DOHH2 (cell line): ENCODE data around the gene CDK1.

Experiments
- H3F3A ChIP-seq: fragments of 200-600 bp; sonication (generic), shearing (Covaris generic); 2 replicates; pipeline ENCODE4 v1.6.0; 2016; ENCODE audit warnings: antibody characterized with exemption, mild to moderate bottlenecking; ENCODE audit not compliant: control insufficient read depth, insufficient read depth
- H3K27ac ChIP-seq: fragments of 200-600 bp; sonication (generic); 2 replicates; pipeline ENCODE4 v1.5.1; 2014; ENCODE audit warnings: low read depth, mild to moderate bottlenecking, low read length, moderate library complexity
- H3K27me3 ChIP-seq: fragments of 200-600 bp; sonication (generic); 2 replicates; pipeline ENCODE4 v1.6.1; 2014; ENCODE audit warnings: mild to moderate bottlenecking, low read length, mixed read lengths; ENCODE audit not compliant: control insufficient read depth
- H3K36me3 ChIP-seq: fragments of 200-600 bp; sonication (generic); 2 replicates; pipeline ENCODE4 v1.6.1; 2014; ENCODE audit warnings: mild to moderate bottlenecking, low read length, moderate library complexity, mixed read lengths; ENCODE audit not compliant: control insufficient read depth
- H3K4me1 ChIP-seq: fragments of 200-600 bp; sonication (generic); 2 replicates; pipeline ENCODE4 v1.6.1; 2014; ENCODE audit warnings: mild to moderate bottlenecking, low read length, mixed read lengths; ENCODE audit not compliant: control insufficient read depth
- H3K4me2 ChIP-seq: fragments of 200-600 bp; sonication (generic); 2 replicates; pipeline ENCODE4 v1.6.0; 2014; ENCODE audit warnings: mild to moderate bottlenecking, low read length, moderate library complexity
- H3K4me3 ChIP-seq: fragments of 200-600 bp; sonication (generic); 2 replicates; pipeline ENCODE4 v1.5.1; 2014; ENCODE audit warnings: mild to moderate bottlenecking, low read length, mixed read lengths
- H3K79me2 ChIP-seq: fragments of 200-600 bp; sonication (generic); 2 replicates; pipeline ENCODE4 v1.6.1; 2014; ENCODE audit warnings: mild to moderate bottlenecking, low read length, mixed read lengths; ENCODE audit not compliant: control insufficient read depth
- H3K9me2 ChIP-seq: fragments of 200-600 bp; sonication (generic); replicated peaks from 2 replicates; pipeline ENCODE4 v1.6.1; 2014; ENCODE audit warnings: mild to moderate bottlenecking, low read length, mixed read lengths; ENCODE audit not compliant: control insufficient read depth
- H3K9me3 ChIP-seq: fragments of 200-600 bp; sonication (generic); 2 replicates; pipeline ENCODE4 v1.6.1; 2014; ENCODE audit warnings: antibody characterized with exemption, low read length, mixed read lengths; ENCODE audit not compliant: control insufficient read depth, insufficient read depth
- H4K20me1 ChIP-seq: fragments of 200-600 bp; sonication (generic); 2 replicates; pipeline ENCODE4 v1.6.0; 2014; ENCODE audit warnings: low read depth, mild to moderate bottlenecking, antibody characterized with exemption, low read length, moderate library complexity; ENCODE audit not compliant: control insufficient read depth, insufficient read depth
- CTCF ChIP-seq: fragments of 200-600 bp; sonication (generic); IDR thresholded peaks from one replicate; pipeline ENCODE4 v1.5.1; 2014; ENCODE audit warnings: antibody characterized with exemption, mild to moderate bottlenecking, low read depth, low read length; ENCODE audit not compliant: poor library complexity, severe bottlenecking
- EZH2phosphoT487 ChIP-seq: fragments of 200-600 bp; sonication (generic); IDR thresholded peaks from 2 replicates; pipeline ENCODE4 v1.6.1; 2017; ENCODE audit warnings: borderline replicate concordance, mild to moderate bottlenecking, antibody characterized with exemption, low read length, moderate library complexity, mixed read lengths

Gene CDK1

GRCh38 chr10:60777696-60778213 lies 523 bp upstream of the CDK1 start:
- no peaks in the 10 kb centered on the region for H3K27me3 ChIP-seq
- H3K4me1 ChIP-seq = peaks cover 31% of the 10 kb centered on the region
- peak overlapping the region; percentile 89 for H3K4me2 ChIP-seq
- H3K9me2 ChIP-seq = no peaks in the 10 kb centered on the region
- peak overlapping the region; percentile 95 for H3K4me3 ChIP-seq
- peaks cover 10% of the 10 kb centered on the region; the same call in 1 of the 2 replicates for H3F3A ChIP-seq
- peaks cover 29% of the 10 kb centered on the region for H4K20me1 ChIP-seq
- H3K27ac ChIP-seq = no peak overlapping the region
- peaks cover 45% of the 10 kb centered on the region for H3K36me3 ChIP-seq
- peaks cover 46% of the 10 kb centered on the region for H3K79me2 ChIP-seq
- no peaks in the 10 kb centered on the region for H3K9me3 ChIP-seq
- no peak for TF ChIP-seq CTCF
- no peak for TF ChIP-seq EZH2phosphoT487

GRCh38 chr10:60778971-60779796 lies 906 bp downstream of the CDK1 start:
- Histone ChIP-seq H3K79me2 (peaks cover 60% of the 10 kb centered on the region), H3K4me3 (peak overlapping the region; percentile 95), H3F3A (peaks cover 16% of the 10 kb centered on the region; the same call in 1 of the 2 replicates), H3K36me3 (peaks cover 59% of the 10 kb centered on the region), H4K20me1 (peaks cover 40% of the 10 kb centered on the region), H3K4me2 (peak overlapping the region; percentile 89), H3K9me3 (no peaks in the 10 kb centered on the region), H3K9me2 (no peaks in the 10 kb centered on the region), H3K4me1 (peaks cover 46% of the 10 kb centered on the region), H3K27me3 (no peaks in the 10 kb centered on the region), H3K27ac (peak overlapping the region; percentile 82)
- TF ChIP-seq CTCF = no peak
- TF ChIP-seq EZH2phosphoT487 = no peak

GRCh38 chr10:60781661-60782060 lies 3.4 kb downstream of the CDK1 start:
- H3K27ac ChIP-seq = 0 out of 2 replicates have a peak overlapping the region, but pooled peaks have one; percentile 10
- H3K4me3 ChIP-seq = peak overlapping the region; percentile 49
- no peaks in the 10 kb centered on the region for H3K27me3 ChIP-seq
- TF ChIP-seq CTCF (no peak), EZH2phosphoT487 (no peak)
- H3K79me2 ChIP-seq = peaks cover 85% of the 10 kb centered on the region
- no peaks in the 10 kb centered on the region for H3K9me3 ChIP-seq
- H3K4me1 ChIP-seq = peaks cover 54% of the 10 kb centered on the region
- no peaks in the 10 kb centered on the region for H3K9me2 ChIP-seq
- H3K36me3 ChIP-seq = peaks cover 84% of the 10 kb centered on the region
- H3F3A ChIP-seq = peaks cover 25% of the 10 kb centered on the region; the same call in 1 of the 2 replicates
- H3K4me2 ChIP-seq = peak overlapping the region; percentile 89
- peaks cover 43% of the 10 kb centered on the region for H4K20me1 ChIP-seq
